SK-N-SH (cell line): ENCODE measurements around the gene GPR15. TPM values are rescaled to one million over a fixed set of nuclear protein-coding genes. Genes with fewer than 3 reads are reported as not detected.

Source experiments
- CTCF ChIA-PET: fragments of 300-600, 350-600 bp; formaldehyde crosslinking; extraction: SDS; loops from one replicate; lab custom pipeline; 2021; lab: Yijun Ruan, JAX
- POLR2A ChIA-PET: fragments of 350-600 bp; sonication (Branson Sonifier 250); formaldehyde crosslinking; extraction: SDS; loops from one replicate; lab custom pipeline; 2020; ENCODE audit warnings: antibody characterized with exemption, inconsistent platforms; lab: Yijun Ruan, JAX
- DNase-seq: peaks from one replicate; pipeline ENCODE4 v3.0.0; 2012
- H2AFZ ChIP-seq: fragments of 200-600 bp; sonication (generic); 2 replicates; pipeline ENCODE4 v1.8.1; 2016; ENCODE audit warnings: antibody characterized with exemption, mild to moderate bottlenecking, low read depth
- H3F3A ChIP-seq: fragments of 200-600 bp; sonication (generic); replicated peaks from 2 replicates; pipeline ENCODE3; 2016; ENCODE audit warnings: antibody characterized with exemption, mild to moderate bottlenecking; ENCODE audit not compliant: insufficient read depth
- H3K27ac ChIP-seq, 2 experiments: fragments of 200-500 bp in 1 of 2; fragments of 200-600 bp in 1 of 2; sonication (Bioruptor generic) in 1 of 2; sonication (generic), shearing (Covaris generic) in 1 of 2; 2 replicates each; pipeline versions ENCODE4 v1.5.1 to v1.6.1; 2014 to 2016; ENCODE audit warnings: low read depth in 2 of 2, inconsistent platforms in 1 of 2, low read length in 1 of 2, mild to moderate bottlenecking in 1 of 2, mixed read lengths in 1 of 2
- H3K27me3 ChIP-seq: fragments of 200-600 bp; sonication (generic), shearing (Covaris generic); 2 replicates; pipeline ENCODE4 v1.6.1; 2016; ENCODE audit warnings: mixed run types; ENCODE audit not compliant: insufficient read depth
- H3K36me3 ChIP-seq, 2 experiments: fragments of 200-500 bp in 1 of 2; fragments of 200-600 bp in 1 of 2; sonication (Bioruptor generic) in 1 of 2; sonication (generic) in 1 of 2; replicated peaks in 1 of 2; 2 replicates each; pipeline versions ENCODE3 to v1.5.1; 2014 to 2016; ENCODE audit warnings: low read length in 1 of 2, mild to moderate bottlenecking in 1 of 2; ENCODE audit not compliant: insufficient read depth in 2 of 2, control insufficient read depth in 1 of 2
- H3K4me1 ChIP-seq, 2 experiments: fragments of 200-500 bp in 1 of 2; fragments of 200-600 bp in 1 of 2; sonication (Bioruptor generic) in 1 of 2; sonication (generic), shearing (Covaris generic) in 1 of 2; 2 replicates each; pipeline versions ENCODE4 v1.5.1 to v1.6.1; 2014 to 2016; ENCODE audit warnings: low read depth in 1 of 2, low read length in 1 of 2, mixed run types in 1 of 2; ENCODE audit not compliant: insufficient read depth in 2 of 2, control insufficient read depth in 1 of 2
- H3K4me2 ChIP-seq: fragments of 200-600 bp; sonication (generic), shearing (Covaris generic); 2 replicates; pipeline ENCODE4 v1.6.1; 2017; ENCODE audit warnings: mixed run types
- H3K4me3 ChIP-seq, 2 experiments: fragments of 200-500 bp in 1 of 2; fragments of 200-600 bp in 1 of 2; sonication (Bioruptor generic) in 1 of 2; sonication (generic), shearing (Covaris generic) in 1 of 2; 2 replicates each; pipeline versions ENCODE4 v1.5.1 to v1.8.1; 2014 to 2016; ENCODE audit warnings: low read depth in 2 of 2, inconsistent platforms in 1 of 2, low read length in 1 of 2, mild to moderate bottlenecking in 1 of 2, mixed read lengths in 1 of 2, moderate library complexity in 1 of 2
- H3K79me2 ChIP-seq: fragments of 200-600 bp; sonication (generic); 2 replicates; pipeline ENCODE4 v1.8.1; 2017; ENCODE audit warnings: mild to moderate bottlenecking; ENCODE audit not compliant: insufficient read depth
- H3K9ac ChIP-seq: fragments of 200-600 bp; sonication (generic); 2 replicates; pipeline ENCODE4 v1.6.1; 2017; ENCODE audit warnings: mixed run types
- H3K9me2 ChIP-seq: fragments of 200-600 bp; sonication (generic); 2 replicates; pipeline ENCODE4 v1.6.1; 2017; ENCODE audit warnings: mixed run types
- H3K9me3 ChIP-seq: fragments of 200-600 bp; sonication (generic); 2 replicates; pipeline ENCODE4 v1.6.1; 2017; ENCODE audit warnings: mixed run types, mild to moderate bottlenecking, moderate library complexity
- H4K20me1 ChIP-seq: fragments of 200-600 bp; sonication (generic); 2 replicates; pipeline ENCODE4 v1.6.1; 2017; ENCODE audit warnings: mild to moderate bottlenecking, mixed run types; ENCODE audit not compliant: insufficient read depth
- CHD2 ChIP-seq: fragments of 150-350 bp; IDR thresholded peaks from 2 replicates; pipeline ENCODE4 v1.6.1; 2018; ENCODE audit warnings: low read length; ENCODE audit not compliant: partially characterized antibody
- ELF1 ChIP-seq: IDR thresholded peaks from 2 replicates; pipeline ENCODE4 v1.4.0; 2012
- FOXJ3 ChIP-seq: sonication (generic); formaldehyde crosslinking; IDR thresholded peaks from 2 replicates; pipeline ENCODE4 v1.5.1; 2020; ENCODE audit warnings: mild to moderate bottlenecking, missing genetic modification reagents
- FOXM1 ChIP-seq: IDR thresholded peaks from 2 replicates; pipeline ENCODE4 v1.4.0; 2012; ENCODE audit warnings: low read depth, mild to moderate bottlenecking
- JUND ChIP-seq: IDR thresholded peaks from 2 replicates; pipeline ENCODE4 v1.4.0; 2012
- NFIC ChIP-seq: IDR thresholded peaks from 2 replicates; pipeline ENCODE4 v1.4.0; 2012; ENCODE audit warnings: borderline replicate concordance
- NRF1 ChIP-seq: IDR thresholded peaks from 2 replicates; pipeline ENCODE4 v1.6.1; 2012; ENCODE audit warnings: low read depth, mild to moderate bottlenecking, low read length
- POLR2AphosphoS5 ChIP-seq: IDR thresholded peaks from 2 replicates; pipeline ENCODE4 v1.6.1; 2012; ENCODE audit warnings: low read depth, low read length
- RAD21 ChIP-seq: IDR thresholded peaks from 2 replicates; pipeline ENCODE4 v1.6.1; 2012; ENCODE audit warnings: mild to moderate bottlenecking, low read length
- RCOR1 ChIP-seq: fragments of 150-350 bp; IDR thresholded peaks from 2 replicates; pipeline ENCODE4 v1.6.1; 2017; ENCODE audit warnings: antibody characterized with exemption, low read length
- RXRA ChIP-seq: IDR thresholded peaks from 2 replicates; pipeline ENCODE4 v1.4.0; 2012; ENCODE audit warnings: low read depth, mild to moderate bottlenecking, borderline replicate concordance
- SMC3 ChIP-seq: IDR thresholded peaks from 2 replicates; pipeline ENCODE4 v1.6.1; 2012; ENCODE audit warnings: low read depth, low read length, improper control_type of control experiment
- TCF12 ChIP-seq: IDR thresholded peaks from 2 replicates; pipeline ENCODE4 v1.4.0; 2012
- TEAD4 ChIP-seq: IDR thresholded peaks from 2 replicates; pipeline ENCODE4 v1.4.0; 2012; ENCODE audit warnings: mild to moderate bottlenecking, borderline replicate concordance; ENCODE audit not compliant: insufficient read depth
- WGBS: methylation state at CpG from one replicate; pipeline ENCODE4 v1.1.6; 2017; ENCODE audit warnings: low lambda C conversion rate; 5-methylcytosine and 5-hydroxymethylcytosine counted together
- polyA plus RNA-seq, 3 experiments: library from polyadenylated mRNA; depleted of rRNA; stranded (reverse); fragments of >200 nt; gene quantifications; 2 replicates each; pipeline ENCODE4 v1.2.3, GENCODE V29; 2012
- TF ChIP-seq, protein P1 (sequence below): fragments of 200-600 bp; sonication (generic); IDR thresholded peaks from 2 replicates; pipeline ENCODE4 v1.6.1; 2017; ENCODE audit warnings: antibody characterized with exemption, mild to moderate bottlenecking, moderate library complexity
- TF ChIP-seq, protein P2 (sequence below): IDR thresholded peaks from 2 replicates; pipeline ENCODE4; 2012

The GPR15 gene
- polyA plus RNA-seq, 1 of the 3 experiments (the other 2 are of a cell fraction), result not detected

DNA sequence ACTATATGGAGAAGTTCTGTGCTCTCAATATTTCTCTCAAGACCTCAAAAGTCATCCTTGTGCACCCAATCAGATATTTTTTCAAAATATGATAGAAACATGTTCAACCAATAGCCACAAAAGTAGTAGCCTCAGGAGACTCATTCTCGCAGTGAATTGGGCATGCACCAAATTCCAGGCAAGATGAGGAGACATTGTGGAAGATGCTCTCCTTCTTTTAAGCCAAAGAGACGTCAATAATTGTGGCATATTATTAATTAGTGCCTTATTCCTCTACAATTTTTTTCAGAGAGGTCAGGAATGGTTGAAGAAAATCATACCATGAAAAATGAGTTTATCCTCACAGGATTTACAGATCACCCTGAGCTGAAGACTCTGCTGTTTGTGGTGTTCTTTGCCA lies 34.4 kb upstream of the GPR15 start, which contains the start of gene OR5K2:
TSS of gene OR5K2 (plus strand) at position 301 of the 400 bp plus-strand sequence. CDS start at position 301, 0 bp downstream.
- ChIA-PET POLR2A (no interaction called here), CTCF (no interaction called here)
- Histone ChIP-seq H3K9me3 (no peaks in the 10 kb centered on the region), H4K20me1 (no peaks in the 10 kb centered on the region), H3K36me3 (no peaks in the 10 kb centered on the region), H2AFZ (no peak within 1 kb of the TSS), H3K9ac (no peak within 1 kb of the TSS), H3K4me2 (no peak within 1 kb of the TSS), H3F3A (no peaks in the 10 kb centered on the region), H3K27ac (no peak within 1 kb of the TSS), H3K9me2 (no peaks in the 10 kb centered on the region), H3K4me1 (no peaks in the 10 kb centered on the region), H3K27me3 (0 out of 2 replicates have a peak, but pooled peaks cover 5% of the 10 kb centered on the region), H3K79me2 (no peaks in the 10 kb centered on the region), H3K4me3 (no peak within 1 kb of the TSS)
- 18% methylated on average over 2 of the region's 2 CpGs for WGBS
- no peak for DNase-seq
- TF ChIP-seq TEAD4, result no peak
- no peak for TF ChIP-seq POLR2AphosphoS5
- TF ChIP-seq, protein P1, sequence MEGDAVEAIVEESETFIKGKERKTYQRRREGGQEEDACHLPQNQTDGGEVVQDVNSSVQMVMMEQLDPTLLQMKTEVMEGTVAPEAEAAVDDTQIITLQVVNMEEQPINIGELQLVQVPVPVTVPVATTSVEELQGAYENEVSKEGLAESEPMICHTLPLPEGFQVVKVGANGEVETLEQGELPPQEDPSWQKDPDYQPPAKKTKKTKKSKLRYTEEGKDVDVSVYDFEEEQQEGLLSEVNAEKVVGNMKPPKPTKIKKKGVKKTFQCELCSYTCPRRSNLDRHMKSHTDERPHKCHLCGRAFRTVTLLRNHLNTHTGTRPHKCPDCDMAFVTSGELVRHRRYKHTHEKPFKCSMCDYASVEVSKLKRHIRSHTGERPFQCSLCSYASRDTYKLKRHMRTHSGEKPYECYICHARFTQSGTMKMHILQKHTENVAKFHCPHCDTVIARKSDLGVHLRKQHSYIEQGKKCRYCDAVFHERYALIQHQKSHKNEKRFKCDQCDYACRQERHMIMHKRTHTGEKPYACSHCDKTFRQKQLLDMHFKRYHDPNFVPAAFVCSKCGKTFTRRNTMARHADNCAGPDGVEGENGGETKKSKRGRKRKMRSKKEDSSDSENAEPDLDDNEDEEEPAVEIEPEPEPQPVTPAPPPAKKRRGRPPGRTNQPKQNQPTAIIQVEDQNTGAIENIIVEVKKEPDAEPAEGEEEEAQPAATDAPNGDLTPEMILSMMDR, result no peak
- TF ChIP-seq NFIC, result no peak
- no peak for TF ChIP-seq RAD21
- TF ChIP-seq, protein P2, sequence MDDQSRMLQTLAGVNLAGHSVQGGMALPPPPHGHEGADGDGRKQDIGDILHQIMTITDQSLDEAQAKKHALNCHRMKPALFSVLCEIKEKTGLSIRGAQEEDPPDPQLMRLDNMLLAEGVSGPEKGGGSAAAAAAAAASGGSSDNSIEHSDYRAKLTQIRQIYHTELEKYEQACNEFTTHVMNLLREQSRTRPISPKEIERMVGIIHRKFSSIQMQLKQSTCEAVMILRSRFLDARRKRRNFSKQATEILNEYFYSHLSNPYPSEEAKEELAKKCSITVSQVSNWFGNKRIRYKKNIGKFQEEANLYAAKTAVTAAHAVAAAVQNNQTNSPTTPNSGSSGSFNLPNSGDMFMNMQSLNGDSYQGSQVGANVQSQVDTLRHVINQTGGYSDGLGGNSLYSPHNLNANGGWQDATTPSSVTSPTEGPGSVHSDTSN, result no peak
- no peak for TF ChIP-seq FOXM1
- no peak for TF ChIP-seq JUND
- no peak for TF ChIP-seq TCF12
- TF ChIP-seq RCOR1, result no peak
- no peak for TF ChIP-seq RXRA
- TF ChIP-seq, all 33 proteins: peak for 0

DNA sequence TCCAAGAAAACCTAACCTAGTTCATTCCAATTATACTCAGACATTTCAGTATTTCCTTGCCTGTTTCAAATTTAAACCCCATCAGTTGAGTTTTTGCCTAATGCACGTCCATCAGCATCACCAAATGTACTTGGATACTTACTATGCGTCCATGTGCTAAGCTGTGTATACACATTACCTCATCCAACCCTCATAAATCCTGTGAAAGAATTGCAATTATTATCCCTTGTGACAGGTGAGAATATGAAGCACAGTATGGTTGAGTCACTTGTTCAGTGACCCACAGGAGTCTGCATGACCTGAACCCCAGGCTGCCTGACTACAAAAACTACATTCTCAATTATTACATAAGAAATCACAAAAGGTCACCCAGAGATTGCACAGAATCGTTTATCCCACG lies 31.8 kb upstream of the GPR15 start:
- no peaks in the 10 kb centered on the region; a peak in 1 of 4 replicates for H3K4me1 ChIP-seq
- POLR2A ChIA-PET, result no interaction called here
- CTCF ChIA-PET, result no interaction called here
- no peaks in the 10 kb centered on the region for H4K20me1 ChIP-seq
- no peaks in the 10 kb centered on the region for H3K9me2 ChIP-seq
- no peak overlapping the region for H3K27ac ChIP-seq
- 0 out of 2 replicates have a peak, but pooled peaks cover 5% of the 10 kb centered on the region for H3K27me3 ChIP-seq
- no peaks in the 10 kb centered on the region for H3K36me3 ChIP-seq
- no peak overlapping the region for H3K9ac ChIP-seq
- no peaks in the 10 kb centered on the region for H3K79me2 ChIP-seq
- no peak overlapping the region for H3K4me3 ChIP-seq
- no peak overlapping the region for H2AFZ ChIP-seq
- no peaks in the 10 kb centered on the region for H3K9me3 ChIP-seq
- H3F3A ChIP-seq, result no peaks in the 10 kb centered on the region
- H3K4me2 ChIP-seq, result no peak overlapping the region
- 4% methylated on average over 4 of the region's 4 CpGs for WGBS
- no peak for DNase-seq
- TF ChIP-seq RXRA, result no peak
- TF ChIP-seq FOXJ3 (CRISPR knock-in tag), result no peak
- no peak for TF ChIP-seq CHD2
- TF ChIP-seq SMC3, result no peak
- no peak for TF ChIP-seq POLR2AphosphoS5
- TF ChIP-seq TEAD4, result no peak
- TF ChIP-seq ELF1, result no peak
- TF ChIP-seq NRF1, result no peak
